Omental fat pad (tissue), 4 donors: ENCODE results near the gene IRF3. TPM values are rescaled to one million over a fixed set of nuclear protein-coding genes. Genes with fewer than 3 reads are reported as not detected.

Source experiments
- ATAC-seq: fragments of 150-250 bp; one replicate; pipeline ENCODE4 v1.9.1; 2016; ENCODE audit warnings: mild to moderate bottlenecking, moderate library complexity; ENCODE audit not compliant: low FRiP score
- DNase-seq: peaks from one replicate; pipeline ENCODE4 v3.0.0-alpha.2; 2019; ENCODE audit warnings: low spot score
- total RNA-seq, 4 donors: library from RNA; depleted of rRNA; stranded (reverse); fragments of >200 nt; gene quantifications; one replicate each; pipeline ENCODE4 v1.1.0, GENCODE V29; 2016
- TF ChIP-seq, protein P1 (sequence below), 3 donors: fragments of 450-650 bp; IDR thresholded peaks; one replicate each; pipeline ENCODE4 v1.5.1; 2016 to 2017; ENCODE audit warnings: antibody characterized with exemption in 3 of 3, mild to moderate bottlenecking in 3 of 3, moderate library complexity in 2 of 3

The IRF3 gene
- total RNA-seq, 4 donors from 2014 or later: 32.4 to 62.7 (median 36.4) TPM

DNA sequence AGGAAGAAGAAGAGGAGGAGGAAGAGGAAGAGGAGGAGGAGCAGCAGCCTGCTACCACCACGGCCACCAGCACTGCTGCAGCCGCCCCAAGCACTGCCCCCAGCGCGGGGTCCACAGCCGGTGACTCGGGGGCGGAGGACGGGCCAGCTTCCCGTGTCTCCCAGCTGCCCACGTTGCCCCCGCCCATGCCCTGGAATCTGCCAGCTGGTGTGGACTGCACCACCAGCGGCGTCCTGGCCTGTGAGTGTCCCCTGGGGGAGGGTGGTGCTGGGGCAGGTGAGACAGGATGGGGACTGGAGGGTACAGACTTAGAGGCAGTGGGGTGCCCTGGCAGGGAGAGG lies 12.2 kb downstream of the IRF3 start:
- DNase-seq (no peak), ATAC-seq (no peak)
- TF ChIP-seq, protein P1, sequence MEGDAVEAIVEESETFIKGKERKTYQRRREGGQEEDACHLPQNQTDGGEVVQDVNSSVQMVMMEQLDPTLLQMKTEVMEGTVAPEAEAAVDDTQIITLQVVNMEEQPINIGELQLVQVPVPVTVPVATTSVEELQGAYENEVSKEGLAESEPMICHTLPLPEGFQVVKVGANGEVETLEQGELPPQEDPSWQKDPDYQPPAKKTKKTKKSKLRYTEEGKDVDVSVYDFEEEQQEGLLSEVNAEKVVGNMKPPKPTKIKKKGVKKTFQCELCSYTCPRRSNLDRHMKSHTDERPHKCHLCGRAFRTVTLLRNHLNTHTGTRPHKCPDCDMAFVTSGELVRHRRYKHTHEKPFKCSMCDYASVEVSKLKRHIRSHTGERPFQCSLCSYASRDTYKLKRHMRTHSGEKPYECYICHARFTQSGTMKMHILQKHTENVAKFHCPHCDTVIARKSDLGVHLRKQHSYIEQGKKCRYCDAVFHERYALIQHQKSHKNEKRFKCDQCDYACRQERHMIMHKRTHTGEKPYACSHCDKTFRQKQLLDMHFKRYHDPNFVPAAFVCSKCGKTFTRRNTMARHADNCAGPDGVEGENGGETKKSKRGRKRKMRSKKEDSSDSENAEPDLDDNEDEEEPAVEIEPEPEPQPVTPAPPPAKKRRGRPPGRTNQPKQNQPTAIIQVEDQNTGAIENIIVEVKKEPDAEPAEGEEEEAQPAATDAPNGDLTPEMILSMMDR (IDR thresholded peaks at IDR 0.05): no peak

DNA sequence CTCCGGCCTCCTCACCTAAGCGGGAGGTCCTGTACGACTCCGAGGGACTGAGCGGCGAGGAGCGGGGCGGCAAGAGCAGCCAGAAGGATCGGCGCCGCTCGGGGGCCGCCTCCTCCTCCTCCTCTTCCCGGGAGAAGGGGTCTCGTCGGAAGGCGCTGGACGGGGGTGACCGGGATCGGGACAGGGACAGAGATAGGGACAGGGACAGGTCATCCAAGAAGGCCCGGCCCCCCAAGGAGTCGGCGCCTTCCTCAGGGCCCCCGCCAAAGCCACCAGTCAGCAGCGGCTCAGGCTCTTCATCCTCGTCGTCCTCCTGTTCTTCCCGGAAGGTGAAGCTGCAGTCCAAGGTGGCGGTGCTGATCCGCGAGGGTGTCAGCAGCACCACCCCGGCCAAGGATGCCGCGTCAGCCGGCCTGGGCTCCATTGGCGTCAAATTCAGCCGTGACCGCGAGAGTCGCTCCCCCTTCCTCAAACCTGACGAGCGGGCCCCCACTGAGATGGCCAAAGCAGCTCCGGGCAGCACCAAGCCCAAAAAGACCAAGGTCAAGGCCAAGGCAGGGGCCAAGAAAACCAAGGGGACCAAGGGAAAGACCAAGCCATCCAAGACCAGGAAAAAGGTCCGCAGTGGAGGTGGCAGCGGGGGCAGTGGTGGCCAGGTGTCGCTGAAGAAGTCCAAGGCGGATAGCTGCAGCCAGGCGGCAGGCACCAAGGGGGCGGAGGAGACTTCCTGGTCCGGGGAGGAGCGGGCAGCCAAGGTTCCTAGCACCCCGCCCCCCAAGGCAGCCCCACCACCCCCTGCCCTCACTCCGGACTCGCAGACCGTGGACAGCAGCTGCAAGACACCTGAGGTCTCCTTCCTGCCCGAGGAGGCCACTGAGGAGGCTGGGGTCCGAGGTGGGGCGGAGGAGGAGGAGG lies 12.8 kb downstream of the IRF3 start:
- TF ChIP-seq, protein P1 (IDR thresholded peaks at IDR 0.05): no peak
- ATAC-seq (no peak), DNase-seq (no peak)

DNA sequence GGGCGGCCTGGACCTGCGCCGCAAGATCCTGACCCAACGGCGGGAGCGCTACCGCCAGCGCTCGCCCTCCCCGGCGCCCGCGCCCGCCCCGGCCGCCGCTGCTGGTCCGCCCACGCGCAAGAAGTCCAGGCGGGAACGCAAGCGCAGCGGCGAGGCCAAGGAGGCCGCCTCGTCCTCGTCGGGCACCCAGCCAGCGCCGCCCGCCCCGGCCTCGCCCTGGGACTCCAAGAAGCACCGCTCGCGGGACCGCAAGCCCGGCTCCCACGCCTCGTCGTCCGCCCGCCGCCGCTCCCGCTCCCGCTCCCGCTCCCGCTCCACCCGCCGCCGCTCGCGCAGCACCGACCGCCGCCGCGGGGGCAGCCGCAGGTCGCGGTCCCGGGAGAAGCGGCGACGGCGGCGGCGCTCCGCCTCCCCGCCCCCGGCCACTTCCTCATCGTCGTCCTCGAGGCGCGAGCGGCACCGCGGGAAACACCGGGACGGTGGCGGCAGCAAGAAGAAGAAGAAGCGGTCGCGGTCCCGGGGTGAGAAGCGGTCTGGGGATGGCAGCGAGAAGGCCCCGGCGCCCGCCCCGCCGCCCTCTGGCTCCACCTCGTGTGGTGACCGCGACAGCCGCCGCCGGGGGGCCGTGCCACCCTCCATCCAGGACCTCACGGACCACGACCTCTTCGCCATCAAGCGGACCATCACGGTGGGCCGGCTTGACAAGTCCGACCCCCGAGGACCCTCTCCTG lies 13.7 kb downstream of the IRF3 start:
- DNase-seq: no peak
- TF ChIP-seq, protein P1 (IDR thresholded peaks at IDR 0.05): no peak
- no peak for ATAC-seq

DNA sequence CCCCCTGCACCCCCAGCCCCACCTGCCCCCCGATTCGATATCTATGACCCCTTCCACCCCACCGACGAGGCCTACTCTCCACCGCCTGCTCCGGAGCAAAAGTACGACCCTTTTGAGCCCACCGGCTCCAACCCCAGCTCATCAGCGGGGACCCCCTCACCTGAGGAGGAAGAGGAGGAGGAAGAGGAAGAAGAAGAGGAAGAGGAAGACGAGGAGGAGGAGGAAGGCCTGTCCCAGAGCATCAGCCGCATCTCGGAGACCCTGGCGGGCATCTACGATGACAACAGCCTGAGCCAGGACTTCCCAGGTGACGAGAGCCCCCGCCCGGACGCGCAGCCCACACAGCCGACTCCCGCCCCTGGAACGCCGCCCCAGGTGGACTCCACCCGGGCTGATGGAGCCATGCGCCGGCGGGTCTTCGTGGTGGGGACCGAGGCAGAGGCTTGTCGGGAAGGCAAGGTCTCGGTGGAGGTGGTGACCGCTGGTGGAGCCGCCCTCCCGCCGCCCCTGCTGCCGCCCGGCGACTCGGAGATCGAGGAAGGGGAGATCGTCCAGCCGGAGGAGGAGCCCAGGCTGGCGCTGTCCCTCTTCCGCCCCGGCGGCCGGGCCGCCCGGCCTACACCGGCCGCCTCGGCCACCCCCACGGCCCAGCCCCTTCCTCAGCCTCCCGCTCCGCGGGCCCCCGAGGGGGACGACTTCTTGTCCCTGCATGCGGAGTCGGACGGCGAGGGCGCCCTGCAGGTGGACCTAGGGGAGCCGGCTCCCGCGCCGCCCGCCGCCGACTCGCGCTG lies 14.4 kb downstream of the IRF3 start:
- DNase-seq: no peak
- ATAC-seq: no peak
- TF ChIP-seq, protein P1 (IDR thresholded peaks at IDR 0.05): no peak

DNA sequence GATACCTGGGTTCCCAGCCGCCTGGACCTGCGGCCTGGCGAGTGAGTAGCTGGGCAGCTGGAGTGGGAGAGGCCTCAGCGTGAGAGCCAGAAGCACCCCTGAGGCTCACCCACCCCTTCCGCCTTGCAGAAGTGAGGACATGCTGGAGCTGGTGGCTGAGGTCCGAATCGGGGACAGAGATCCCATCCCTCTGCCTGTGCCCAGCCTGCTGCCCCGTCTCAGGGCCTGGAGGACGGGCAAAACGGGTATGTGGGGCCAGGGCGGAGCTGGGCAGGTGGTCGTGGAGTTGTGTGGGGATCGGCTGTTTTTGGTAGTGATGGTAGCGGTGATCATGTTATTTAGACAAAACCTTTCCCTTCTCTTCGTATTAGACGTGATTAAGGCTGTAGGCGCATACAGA lies 19.1 kb downstream of the IRF3 start:
- DNase-seq (no peak), ATAC-seq (no peak)
- TF ChIP-seq, protein P1 (IDR thresholded peaks at IDR 0.05): no peak

DNA sequence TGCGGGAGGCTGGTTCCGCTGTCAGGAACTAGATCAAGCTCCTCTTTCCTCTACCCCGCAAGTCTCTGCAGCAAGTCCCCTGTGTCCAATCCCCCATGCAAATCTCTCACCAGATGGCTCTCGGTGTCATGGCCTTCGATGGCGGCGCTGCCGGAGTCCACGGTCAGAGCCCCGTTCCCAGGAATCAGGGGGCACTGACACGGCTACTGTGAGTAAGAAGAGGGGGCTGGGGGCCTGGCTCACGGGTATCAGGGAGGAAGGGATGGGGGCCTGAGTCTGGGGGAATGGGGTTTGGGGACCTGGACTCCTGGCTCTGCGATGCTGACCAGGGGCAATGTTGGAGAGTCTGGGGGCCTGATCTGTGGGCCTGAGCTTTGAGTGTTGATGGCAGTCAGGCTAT lies 19.7 kb downstream of the IRF3 start:
- no peak for DNase-seq
- TF ChIP-seq, protein P1 (IDR thresholded peaks at IDR 0.05): no peak
- ATAC-seq: no peak
